GM12801 (cell line): ENCODE results near the gene LGALS7B.

Source experiments
- CTCF ChIP-seq: IDR thresholded peaks from one replicate; pipeline ENCODE4 v1.5.1; 2011; ENCODE audit warnings: control low read depth; ENCODE audit not compliant: insufficient read length; ENCODE audit errors: extremely low read depth

LGALS7B gene

GRCh38 chr19:38766276-38767047 is 22.5 kb upstream of the LGALS7B start:
- no peak for TF ChIP-seq CTCF

- TF ChIP-seq CTCF, result no peak
Measured at GRCh38 chr19:38769635-38770211, 19.3 kb upstream of the LGALS7B start.

- no peak for TF ChIP-seq CTCF
Measured at GRCh38 chr19:38773469-38774177, 15.4 kb upstream of the LGALS7B start, which contains the start of gene LGALS7. Gene LGALS7, minus strand, starts transcription at chr19:38773517. Its CDS starts 25 bp downstream, at chr19:38773492.

GRCh38 chr19:38774181-38774950 is 14.6 kb upstream of the LGALS7B start:
- no peak for TF ChIP-seq CTCF

- no peak for TF ChIP-seq CTCF
Measured at GRCh38 chr19:38778733-38779132, 10.3 kb upstream of the LGALS7B start.

GRCh38 chr19:38780443-38780842 is 8.6 kb upstream of the LGALS7B start:
- TF ChIP-seq CTCF, result no peak

- TF ChIP-seq CTCF, result no peak
Measured at GRCh38 chr19:38781058-38781457, 7.9 kb upstream of the LGALS7B start.
